GM23338 (cell line): Measurements from ENCODE around the gene TMPRSS6. TPM values are rescaled to one million over a fixed set of nuclear protein-coding genes. Genes with fewer than 3 reads are reported as not detected.
A peak's percentile ranks its signal among the peaks of the same experiment; 100 is the strongest.

Experiments
- ATAC-seq: fragments of 200-7000 bp; cut with Tn5 transposase; 3 replicates; pipeline ENCODE4 v1.9.1; 2020
- DNase-seq: peaks from one replicate; pipeline ENCODE4 v3.0.0-alpha.2; 2015; ENCODE audit warnings: low spot score
- H2AFZ ChIP-seq: fragments of 200-600 bp; sonication (generic); 2 replicates; pipeline ENCODE4 v1.8.0; 2016; ENCODE audit warnings: antibody characterized with exemption, mild to moderate bottlenecking, moderate library complexity
- H3F3A ChIP-seq: fragments of 200-600 bp; sonication (generic); replicated peaks from 2 replicates; pipeline ENCODE4 v1.8.0; 2017; ENCODE audit warnings: antibody characterized with exemption, mixed run types, low read depth
- H3K27ac ChIP-seq: fragments of 200-600 bp; sonication (generic); 2 replicates; pipeline ENCODE4 v1.6.1; 2016; ENCODE audit warnings: low read depth
- H3K27me3 ChIP-seq: fragments of 200-600 bp; sonication (generic); 2 replicates; pipeline ENCODE4 v1.8.0; 2016; ENCODE audit warnings: mild to moderate bottlenecking, mixed run types, moderate library complexity; ENCODE audit not compliant: insufficient read depth
- H3K36me3 ChIP-seq: fragments of 200-600 bp; sonication (generic); 2 replicates; pipeline ENCODE4 v1.8.0; 2016; ENCODE audit warnings: mild to moderate bottlenecking; ENCODE audit not compliant: insufficient read depth
- H3K4me1 ChIP-seq: fragments of 200-600 bp; sonication (generic); 2 replicates; pipeline ENCODE4 v1.8.0; 2016; ENCODE audit warnings: mild to moderate bottlenecking, moderate library complexity; ENCODE audit not compliant: insufficient read depth
- H3K4me2 ChIP-seq: fragments of 200-600 bp; sonication (generic); 2 replicates; pipeline ENCODE4 v1.7.1; 2017; ENCODE audit warnings: mixed run types
- H3K4me3 ChIP-seq: fragments of 200-600 bp; sonication (generic); 2 replicates; pipeline ENCODE4 v1.6.1; 2016; ENCODE audit warnings: mixed run types
- H3K79me2 ChIP-seq: fragments of 200-600 bp; sonication (generic); replicated peaks from 2 replicates; pipeline ENCODE4 v1.8.0; 2017; ENCODE audit warnings: mild to moderate bottlenecking; ENCODE audit not compliant: insufficient read depth
- H3K9me2 ChIP-seq: fragments of 200-600 bp; sonication (generic); 2 replicates; pipeline ENCODE4 v1.8.0; 2017; ENCODE audit not compliant: insufficient read depth
- H4K20me1 ChIP-seq: fragments of 200-600 bp; sonication (generic); replicated peaks from 2 replicates; pipeline ENCODE4 v1.8.0; 2017; ENCODE audit warnings: mild to moderate bottlenecking; ENCODE audit not compliant: insufficient read depth
- H3K27ac Mint-ChIP-seq: 2 replicates; pipeline ENCODE4 v1.8.0; 2020; ENCODE audit warnings: inconsistent platforms, mild to moderate bottlenecking, moderate library complexity, mixed read lengths
- H3K27me3 Mint-ChIP-seq: 3 replicates; pipeline ENCODE4 v1.8.0; 2022; ENCODE audit warnings: low read depth, mild to moderate bottlenecking, moderate library complexity, mixed read lengths, inconsistent platforms; ENCODE audit not compliant: insufficient read depth, poor library complexity
- H3K36me3 Mint-ChIP-seq: 3 replicates; pipeline ENCODE4 v1.8.0; 2021; ENCODE audit warnings: low read depth, mild to moderate bottlenecking, inconsistent platforms, moderate library complexity, mixed read lengths
- H3K4me1 Mint-ChIP-seq: 3 replicates; pipeline ENCODE4 v1.8.0; 2020; ENCODE audit warnings: mild to moderate bottlenecking, inconsistent platforms, mixed read lengths
- H3K4me3 Mint-ChIP-seq: 3 replicates; pipeline ENCODE4 v1.8.0; 2021; ENCODE audit warnings: moderate library complexity, mild to moderate bottlenecking, inconsistent platforms, mixed read lengths
- H3K9me3 Mint-ChIP-seq: 3 replicates; pipeline ENCODE4 v1.8.0; 2020; ENCODE audit warnings: moderate library complexity, mild to moderate bottlenecking, inconsistent platforms, mixed read lengths
- CREB1 ChIP-seq: fragments of 250-450 bp; sonication (Bioruptor Pico); IDR thresholded peaks from 2 replicates; pipeline ENCODE4 v1.5.0; 2020; ENCODE audit warnings: low read depth, mild to moderate bottlenecking, moderate library complexity
- CTCF ChIP-seq, 2 experiments: fragments of 200-600 bp in 1 of 2; sonication (generic) in 1 of 2; conservative IDR thresholded peaks; 2 replicates each; pipeline versions ENCODE4 v1.5.1 to v1.6.1; 2016 to 2017; ENCODE audit warnings: antibody characterized with exemption in 2 of 2, low read depth in 2 of 2, mild to moderate bottlenecking in 2 of 2, moderate library complexity in 1 of 2
- ETS1 ChIP-seq: IDR thresholded peaks from 2 replicates; pipeline ENCODE4 v1.6.1; 2016; ENCODE audit warnings: antibody characterized with exemption
- EZH2 ChIP-seq: fragments of 200-600 bp; sonication (generic); IDR thresholded peaks from one replicate; pipeline ENCODE4 v1.8.0; 2017; ENCODE audit warnings: antibody characterized with exemption, mild to moderate bottlenecking, low read depth; ENCODE audit not compliant: unreplicated experiment
- EZH2phosphoT487 ChIP-seq: fragments of 200-600 bp; sonication (generic); IDR thresholded peaks from one replicate; pipeline ENCODE4 v1.8.1; 2018; ENCODE audit warnings: antibody characterized with exemption; ENCODE audit not compliant: unreplicated experiment
- JUNB ChIP-seq: IDR thresholded peaks from one replicate; pipeline ENCODE4 v1.6.1; 2016; ENCODE audit warnings: antibody characterized with exemption; ENCODE audit not compliant: unreplicated experiment
- NANOG ChIP-seq: IDR thresholded peaks from 2 replicates; pipeline ENCODE4 v1.6.1; 2016; ENCODE audit warnings: antibody characterized with exemption, borderline replicate concordance
- POLR2AphosphoS5 ChIP-seq: IDR thresholded peaks from 2 replicates; pipeline ENCODE4 v1.6.1; 2016; ENCODE audit warnings: antibody characterized with exemption, low read depth
- REST ChIP-seq: IDR thresholded peaks from one replicate; pipeline ENCODE4 v1.6.1; 2018; ENCODE audit warnings: antibody characterized with exemption; ENCODE audit not compliant: unreplicated experiment
- STAT1 ChIP-seq: IDR thresholded peaks from one replicate; pipeline ENCODE4 v1.6.1; 2016; ENCODE audit warnings: antibody characterized with exemption; ENCODE audit not compliant: unreplicated experiment
- ZNF114 ChIP-seq: fragments of 250-450 bp; sonication (Bioruptor Pico); IDR thresholded peaks from 2 replicates; pipeline ENCODE4 v1.5.0; 2020; ENCODE audit warnings: mild to moderate bottlenecking, moderate library complexity
- ZNF331 ChIP-seq: fragments of 250-450 bp; sonication (Bioruptor Pico); IDR thresholded peaks from 2 replicates; pipeline ENCODE4 v1.5.0; 2020; ENCODE audit warnings: low read depth, mild to moderate bottlenecking, moderate library complexity
- polyA plus RNA-seq: library from polyadenylated mRNA; unstranded; fragments of >200 nt; fragmentation: Nextera tagmentation; extraction: Ambion mirVana; gene quantifications from 2 replicates; pipeline ENCODE4 v1.2.1, GENCODE V29; 2016
- total RNA-seq: library from RNA; depleted of rRNA; stranded (reverse); fragments of >200 nt; shearing (Covaris generic); gene quantifications from 2 replicates; pipeline ENCODE4 v1.2.3, GENCODE V29; 2014
- TF ChIP-seq, protein P1 (sequence below): fragments of 250-450 bp; sonication (Bioruptor Pico); IDR thresholded peaks from 2 replicates; pipeline ENCODE4 v1.5.0; 2020; ENCODE audit warnings: mild to moderate bottlenecking, moderate library complexity

The TMPRSS6 gene
- total and polyA plus RNA-seq, 2 experiments from 2014 or later = 0.13 TPM; not detected in 1

DNA sequence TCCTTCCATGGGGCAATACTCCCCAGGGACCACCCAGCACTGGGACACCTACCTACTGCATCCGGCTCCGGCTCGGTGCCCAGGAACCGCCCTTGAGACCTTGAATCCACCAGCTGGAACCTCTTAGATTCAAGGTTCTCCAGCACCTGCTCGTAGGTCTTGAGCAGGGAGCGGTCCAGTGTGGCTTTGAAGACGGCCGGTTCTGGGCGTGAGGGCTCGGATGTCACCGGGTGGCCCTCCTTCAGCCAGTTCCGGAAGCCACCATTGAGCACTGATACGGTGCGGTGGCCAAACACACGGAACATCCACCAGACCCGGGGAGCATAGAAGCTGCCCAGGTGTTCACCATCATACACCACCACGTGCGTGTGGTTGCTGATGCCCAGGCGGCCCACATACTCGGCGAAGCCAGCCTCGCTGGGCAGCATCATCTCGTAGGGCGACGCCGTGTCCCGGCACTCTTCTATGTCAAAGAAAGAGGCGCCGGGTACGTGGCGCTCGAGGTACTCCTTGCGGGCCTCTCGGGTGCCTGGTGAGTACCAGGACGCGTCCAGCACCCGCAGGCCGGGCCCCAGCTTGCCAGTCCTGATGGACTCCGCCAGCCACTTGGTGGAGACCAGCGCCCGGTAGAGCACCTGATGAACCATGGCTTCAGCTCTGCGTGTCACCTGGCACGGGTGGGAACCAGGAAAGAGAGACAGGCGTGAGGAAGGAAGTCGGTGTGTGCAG, 91.3 kb downstream of the TMPRSS6 start:
- peaks cover 11% of the 10 kb centered on the region; the same call in 1 of the 2 replicates for H3K4me1 ChIP-seq
- peak overlapping the region; percentile 55; the same call in 1 of the 2 replicates for H3K27ac ChIP-seq
- H3K36me3 Mint-ChIP-seq = peaks cover 17% of the 10 kb centered on the region; the same call in 2 of the 3 replicates
- no peaks in the 10 kb centered on the region for H3K9me2 ChIP-seq
- H3K4me3 ChIP-seq = peak overlapping the region; percentile 75
- peak overlapping the region; percentile 88 for H3K4me2 ChIP-seq
- H3K27ac Mint-ChIP-seq = no peak overlapping the region
- peak; percentile 6 for ATAC-seq
- peaks cover 7% of the 10 kb centered on the region for H3K27me3 Mint-ChIP-seq
- no peaks in the 10 kb centered on the region for H3K27me3 ChIP-seq
- H4K20me1 ChIP-seq = no peaks in the 10 kb centered on the region; the same call in 1 of the 2 replicates
- H3K4me3 Mint-ChIP-seq = peak overlapping the region; percentile 88
- H3K36me3 ChIP-seq = no peaks in the 10 kb centered on the region
- no peak overlapping the region for H2AFZ ChIP-seq
- TF ChIP-seq CTCF (conservative IDR thresholded peaks at IDR 0.05; ENCODE audit: low read depth in 2 of 2) (no peak), JUNB (no peak), ZNF331 (CRISPR knock-in tag) (no peak), POLR2AphosphoS5 (no peak), ZNF114 (CRISPR knock-in tag) (no peak), STAT1 (no peak), ETS1 (no peak), CREB1 (CRISPR knock-in tag) (no peak), NANOG (no peak), REST (no peak), EZH2phosphoT487 (no peak), EZH2 (no peak)
- TF ChIP-seq, protein P1, sequence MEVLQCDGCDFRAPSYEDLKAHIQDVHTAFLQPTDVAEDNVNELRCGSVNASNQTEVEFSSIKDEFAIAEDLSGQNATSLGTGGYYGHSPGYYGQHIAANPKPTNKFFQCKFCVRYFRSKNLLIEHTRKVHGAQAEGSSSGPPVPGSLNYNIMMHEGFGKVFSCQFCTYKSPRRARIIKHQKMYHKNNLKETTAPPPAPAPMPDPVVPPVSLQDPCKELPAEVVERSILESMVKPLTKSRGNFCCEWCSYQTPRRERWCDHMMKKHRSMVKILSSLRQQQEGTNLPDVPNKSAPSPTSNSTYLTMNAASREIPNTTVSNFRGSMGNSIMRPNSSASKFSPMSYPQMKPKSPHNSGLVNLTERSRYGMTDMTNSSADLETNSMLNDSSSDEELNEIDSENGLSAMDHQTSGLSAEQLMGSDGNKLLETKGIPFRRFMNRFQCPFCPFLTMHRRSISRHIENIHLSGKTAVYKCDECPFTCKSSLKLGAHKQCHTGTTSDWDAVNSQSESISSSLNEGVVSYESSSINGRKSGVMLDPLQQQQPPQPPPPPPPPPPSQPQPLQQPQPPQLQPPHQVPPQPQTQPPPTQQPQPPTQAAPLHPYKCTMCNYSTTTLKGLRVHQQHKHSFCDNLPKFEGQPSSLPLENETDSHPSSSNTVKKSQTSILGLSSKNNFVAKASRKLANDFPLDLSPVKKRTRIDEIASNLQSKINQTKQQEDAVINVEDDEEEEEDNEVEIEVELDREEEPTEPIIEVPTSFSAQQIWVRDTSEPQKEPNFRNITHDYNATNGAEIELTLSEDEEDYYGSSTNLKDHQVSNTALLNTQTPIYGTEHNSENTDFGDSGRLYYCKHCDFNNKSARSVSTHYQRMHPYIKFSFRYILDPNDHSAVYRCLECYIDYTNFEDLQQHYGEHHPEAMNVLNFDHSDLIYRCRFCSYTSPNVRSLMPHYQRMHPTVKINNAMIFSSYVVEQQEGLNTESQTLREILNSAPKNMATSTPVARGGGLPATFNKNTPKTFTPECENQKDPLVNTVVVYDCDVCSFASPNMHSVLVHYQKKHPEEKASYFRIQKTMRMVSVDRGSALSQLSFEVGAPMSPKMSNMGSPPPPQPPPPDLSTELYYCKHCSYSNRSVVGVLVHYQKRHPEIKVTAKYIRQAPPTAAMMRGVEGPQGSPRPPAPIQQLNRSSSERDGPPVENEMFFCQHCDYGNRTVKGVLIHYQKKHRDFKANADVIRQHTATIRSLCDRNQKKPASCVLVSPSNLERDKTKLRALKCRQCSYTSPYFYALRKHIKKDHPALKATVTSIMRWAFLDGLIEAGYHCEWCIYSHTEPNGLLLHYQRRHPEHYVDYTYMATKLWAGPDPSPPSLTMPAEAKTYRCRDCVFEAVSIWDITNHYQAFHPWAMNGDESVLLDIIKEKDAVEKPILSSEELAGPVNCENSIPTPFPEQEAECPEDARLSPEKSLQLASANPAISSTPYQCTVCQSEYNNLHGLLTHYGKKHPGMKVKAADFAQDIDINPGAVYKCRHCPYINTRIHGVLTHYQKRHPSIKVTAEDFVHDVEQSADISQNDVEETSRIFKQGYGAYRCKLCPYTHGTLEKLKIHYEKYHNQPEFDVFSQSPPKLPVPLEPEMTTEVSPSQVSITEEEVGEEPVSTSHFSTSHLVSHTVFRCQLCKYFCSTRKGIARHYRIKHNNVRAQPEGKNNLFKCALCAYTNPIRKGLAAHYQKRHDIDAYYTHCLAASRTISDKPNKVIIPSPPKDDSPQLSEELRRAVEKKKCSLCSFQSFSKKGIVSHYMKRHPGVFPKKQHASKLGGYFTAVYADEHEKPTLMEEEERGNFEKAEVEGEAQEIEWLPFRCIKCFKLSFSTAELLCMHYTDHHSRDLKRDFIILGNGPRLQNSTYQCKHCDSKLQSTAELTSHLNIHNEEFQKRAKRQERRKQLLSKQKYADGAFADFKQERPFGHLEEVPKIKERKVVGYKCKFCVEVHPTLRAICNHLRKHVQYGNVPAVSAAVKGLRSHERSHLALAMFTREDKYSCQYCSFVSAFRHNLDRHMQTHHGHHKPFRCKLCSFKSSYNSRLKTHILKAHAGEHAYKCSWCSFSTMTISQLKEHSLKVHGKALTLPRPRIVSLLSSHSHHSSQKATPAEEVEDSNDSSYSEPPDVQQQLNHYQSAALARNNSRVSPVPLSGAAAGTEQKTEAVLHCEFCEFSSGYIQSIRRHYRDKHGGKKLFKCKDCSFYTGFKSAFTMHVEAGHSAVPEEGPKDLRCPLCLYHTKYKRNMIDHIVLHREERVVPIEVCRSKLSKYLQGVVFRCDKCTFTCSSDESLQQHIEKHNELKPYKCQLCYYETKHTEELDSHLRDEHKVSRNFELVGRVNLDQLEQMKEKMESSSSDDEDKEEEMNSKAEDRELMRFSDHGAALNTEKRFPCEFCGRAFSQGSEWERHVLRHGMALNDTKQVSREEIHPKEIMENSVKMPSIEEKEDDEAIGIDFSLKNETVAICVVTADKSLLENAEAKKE (CRISPR knock-in tag) = no peak
- H3K4me1 Mint-ChIP-seq = peaks cover 19% of the 10 kb centered on the region; the same call in 2 of the 3 replicates
- no peaks in the 10 kb centered on the region; the same call in 2 of the 3 replicates for H3K9me3 Mint-ChIP-seq
- no peaks in the 10 kb centered on the region for H3F3A ChIP-seq
- peaks cover 35% of the 10 kb centered on the region for H3K79me2 ChIP-seq
- DNase-seq = peak; percentile 49
